CD4-positive, CD25-positive, alpha-beta regulatory T cell (primary cell): ENCODE measurements around the gene IFFO2. TPM values are rescaled to one million over a fixed set of nuclear protein-coding genes. Genes with fewer than 3 reads are reported as not detected.

Experiments
- ATAC-seq, 2 donors: fragments of 150-1000 bp; cut with Tn5 transposase; one replicate each; pipeline ENCODE4 v1.10.0; 2021; ENCODE audit warnings: low read depth in 2 of 2, moderate number of reproducible peaks in 2 of 2, moderate library complexity in 1 of 2
- DNase-seq, 3 donors: peaks; one replicate each; pipeline versions ENCODE4 v3.0.0 to v3.0.0-alpha.2; 2012 to 2022; ENCODE audit warnings: mixed read lengths in 1 of 3
- H3K27ac ChIP-seq: one replicate; pipeline ENCODE4 v1.7.0; 2013; ENCODE audit warnings: mild to moderate bottlenecking, low read length; ENCODE audit not compliant: insufficient read depth, poor library complexity, severe bottlenecking
- H3K27me3 ChIP-seq: one replicate; pipeline ENCODE4 v1.7.0; 2013; ENCODE audit warnings: low read length; ENCODE audit not compliant: control insufficient read depth, insufficient read depth
- H3K36me3 ChIP-seq: one replicate; pipeline ENCODE4 v1.7.0; 2013; ENCODE audit warnings: mild to moderate bottlenecking, low read length, moderate library complexity; ENCODE audit not compliant: control insufficient read depth, insufficient read depth
- H3K4me1 ChIP-seq: 2 replicates; pipeline ENCODE4 v1.7.0; 2013; ENCODE audit warnings: mild to moderate bottlenecking, low read length; ENCODE audit not compliant: insufficient read depth, control insufficient read depth, poor library complexity, severe bottlenecking
- H3K4me3 ChIP-seq: one replicate; pipeline ENCODE4 v1.7.0; 2013; ENCODE audit warnings: low read depth, mild to moderate bottlenecking, low read length, moderate library complexity
- H3K9me3 ChIP-seq, 2 experiments: 1 replicate in 1 of 2; 2 replicates in 1 of 2; pipeline ENCODE4 v1.7.0; 2013; ENCODE audit warnings: low read length in 2 of 2, mild to moderate bottlenecking in 1 of 2, moderate library complexity in 1 of 2; ENCODE audit not compliant: control insufficient read depth in 2 of 2
- H3K27ac Mint-ChIP-seq, 3 donors: one replicate each; pipeline ENCODE4 v1.8.0; 2020 to 2022; ENCODE audit warnings: mild to moderate bottlenecking in 3 of 3, mixed read lengths in 3 of 3, moderate library complexity in 2 of 3
- H3K27me3 Mint-ChIP-seq: one replicate; pipeline ENCODE4 v1.8.0; 2022; ENCODE audit warnings: mild to moderate bottlenecking, mixed read lengths
- H3K36me3 Mint-ChIP-seq: one replicate; pipeline ENCODE4 v1.8.0; 2020; ENCODE audit warnings: mixed read lengths
- H3K4me1 Mint-ChIP-seq, 4 donors: one replicate each; pipeline ENCODE4 v1.8.0; 2020 to 2022; ENCODE audit warnings: mixed read lengths in 4 of 4, mild to moderate bottlenecking in 1 of 4
- H3K4me3 Mint-ChIP-seq, 4 donors: one replicate each; pipeline ENCODE4 v1.8.0; 2020 to 2022; ENCODE audit warnings: mild to moderate bottlenecking in 4 of 4, mixed read lengths in 4 of 4, moderate library complexity in 3 of 4
- H3K9me3 Mint-ChIP-seq, 7 donors: one replicate each; pipeline ENCODE4 v1.8.0; 2020 to 2022; ENCODE audit warnings: mixed read lengths in 7 of 7, mild to moderate bottlenecking in 3 of 7, moderate library complexity in 2 of 7
- polyA plus RNA-seq, 4 donors: library from polyadenylated mRNA; unstranded; fragments of 300-500 nt; fragmentation: Illumina TruSeq; gene quantifications; one replicate each; pipeline ENCODE4 v1.2.3, GENCODE V29; 2021
- total RNA-seq: library from RNA; stranded (reverse); gene quantifications from one replicate; pipeline ENCODE4 v1.2.3, GENCODE V29; 2022

The IFFO2 gene
- total and polyA plus RNA-seq, 5 donors from 2014 or later, result 1.4 to 101 (median 3.0) TPM

GRCh38 chr1:18877282-18877681, 79.2 kb downstream of the IFFO2 start:
- ATAC-seq (no peak), DNase-seq (no peak)
- H3K36me3 ChIP-seq, result no peaks in the 10 kb centered on the region
- H3K9me3 Mint-ChIP-seq, result no peaks in the 10 kb centered on the region
- no peak overlapping the region for H3K4me3 Mint-ChIP-seq
- no peak overlapping the region for H3K27ac Mint-ChIP-seq
- no peaks in the 10 kb centered on the region for H3K27me3 ChIP-seq
- no peaks in the 10 kb centered on the region for H3K4me1 Mint-ChIP-seq
- H3K27me3 Mint-ChIP-seq, result no peaks in the 10 kb centered on the region
- H3K36me3 Mint-ChIP-seq, result peaks cover 10% of the 10 kb centered on the region
- no peak overlapping the region for H3K4me3 ChIP-seq
- H3K27ac ChIP-seq, result no peak overlapping the region
- H3K4me1 ChIP-seq, result no peaks in the 10 kb centered on the region
- no peaks in the 10 kb centered on the region for H3K9me3 ChIP-seq

- Mint-ChIP-seq H3K4me1 (no peaks in the 10 kb centered on the region), H3K36me3 (peaks cover 9% of the 10 kb centered on the region), H3K27ac (no peak overlapping the region), H3K4me3 (no peak overlapping the region), H3K27me3 (peaks cover 4% of the 10 kb centered on the region), H3K9me3 (no peaks in the 10 kb centered on the region)
- Histone ChIP-seq H3K27me3 (no peaks in the 10 kb centered on the region), H3K4me3 (no peak overlapping the region), H3K4me1 (no peaks in the 10 kb centered on the region), H3K36me3 (no peaks in the 10 kb centered on the region), H3K9me3 (no peaks in the 10 kb centered on the region), H3K27ac (no peak overlapping the region)
- ATAC-seq (no peak), DNase-seq (no peak)
These were observed 80.3 kb downstream of the IFFO2 start for GRCh38 chr1:18876210-18876609.

- peaks cover 5% of the 10 kb centered on the region for H3K36me3 Mint-ChIP-seq
- no peaks in the 10 kb centered on the region for H3K9me3 ChIP-seq
- H3K27ac Mint-ChIP-seq, result no peak overlapping the region
- no peaks in the 10 kb centered on the region for H3K4me1 ChIP-seq
- no peaks in the 10 kb centered on the region for H3K36me3 ChIP-seq
- no peak overlapping the region for H3K27ac ChIP-seq
- ATAC-seq, result no peak
- no peak overlapping the region for H3K4me3 ChIP-seq
- H3K27me3 ChIP-seq, result no peaks in the 10 kb centered on the region
- H3K27me3 Mint-ChIP-seq, result peaks cover 4% of the 10 kb centered on the region
- H3K9me3 Mint-ChIP-seq, result no peaks in the 10 kb centered on the region
- no peak for DNase-seq
- no peaks in the 10 kb centered on the region for H3K4me1 Mint-ChIP-seq
- no peak overlapping the region for H3K4me3 Mint-ChIP-seq
These were observed 80.7 kb downstream of the IFFO2 start for GRCh38 chr1:18875796-18876128.

GRCh38 chr1:18875107-18875795, 81.2 kb downstream of the IFFO2 start:
- no peaks in the 10 kb centered on the region for H3K9me3 ChIP-seq
- H3K36me3 Mint-ChIP-seq, result peaks cover 4% of the 10 kb centered on the region
- no peak overlapping the region for H3K27ac ChIP-seq
- no peak overlapping the region for H3K4me3 ChIP-seq
- H3K4me1 ChIP-seq, result no peaks in the 10 kb centered on the region
- no peaks in the 10 kb centered on the region for H3K27me3 ChIP-seq
- H3K27ac Mint-ChIP-seq, result no peak overlapping the region
- no peaks in the 10 kb centered on the region for H3K9me3 Mint-ChIP-seq
- H3K4me3 Mint-ChIP-seq, result no peak overlapping the region
- no peaks in the 10 kb centered on the region for H3K4me1 Mint-ChIP-seq
- DNase-seq, result peak; percentile 41 to 72 (median 49)
- ATAC-seq, result peak in 1 of 2 donors; percentile 49
- H3K27me3 Mint-ChIP-seq, result peaks cover 4% of the 10 kb centered on the region
- H3K36me3 ChIP-seq, result no peaks in the 10 kb centered on the region

- no peak overlapping the region for H3K27ac Mint-ChIP-seq
- Histone ChIP-seq H3K4me3 (no peak overlapping the region), H3K4me1 (no peaks in the 10 kb centered on the region), H3K9me3 (no peaks in the 10 kb centered on the region), H3K27me3 (no peaks in the 10 kb centered on the region), H3K36me3 (no peaks in the 10 kb centered on the region), H3K27ac (no peak overlapping the region)
- peaks cover 4% of the 10 kb centered on the region for H3K27me3 Mint-ChIP-seq
- H3K4me3 Mint-ChIP-seq, result no peak overlapping the region
- no peaks in the 10 kb centered on the region for H3K4me1 Mint-ChIP-seq
- no peaks in the 10 kb centered on the region for H3K9me3 Mint-ChIP-seq
- H3K36me3 Mint-ChIP-seq, result peaks cover 4% of the 10 kb centered on the region
- DNase-seq (no peak), ATAC-seq (no peak)
These were observed 81.9 kb downstream of the IFFO2 start for GRCh38 chr1:18874600-18874999.

GRCh38 chr1:18874036-18874435, 82.4 kb downstream of the IFFO2 start:
- no peaks in the 10 kb centered on the region for H3K4me1 Mint-ChIP-seq
- H3K27ac Mint-ChIP-seq, result no peak overlapping the region
- Histone ChIP-seq H3K4me3 (no peak overlapping the region), H3K27ac (no peak overlapping the region), H3K36me3 (no peaks in the 10 kb centered on the region), H3K9me3 (no peaks in the 10 kb centered on the region), H3K27me3 (no peaks in the 10 kb centered on the region), H3K4me1 (no peaks in the 10 kb centered on the region)
- DNase-seq (no peak), ATAC-seq (no peak)
- no peaks in the 10 kb centered on the region for H3K9me3 Mint-ChIP-seq
- H3K27me3 Mint-ChIP-seq, result peaks cover 4% of the 10 kb centered on the region
- peaks cover 4% of the 10 kb centered on the region for H3K36me3 Mint-ChIP-seq
- no peak overlapping the region for H3K4me3 Mint-ChIP-seq

GRCh38 chr1:18872071-18872611, 84.3 kb downstream of the IFFO2 start:
- no peak overlapping the region for H3K27ac Mint-ChIP-seq
- Histone ChIP-seq H3K9me3 (no peaks in the 10 kb centered on the region), H3K4me3 (no peak overlapping the region), H3K4me1 (no peaks in the 10 kb centered on the region), H3K27me3 (no peaks in the 10 kb centered on the region), H3K36me3 (no peaks in the 10 kb centered on the region), H3K27ac (no peak overlapping the region)
- H3K4me3 Mint-ChIP-seq, result no peak overlapping the region
- H3K36me3 Mint-ChIP-seq, result no peaks in the 10 kb centered on the region
- ATAC-seq (no peak), DNase-seq (no peak)
- no peaks in the 10 kb centered on the region for H3K9me3 Mint-ChIP-seq
- peaks cover 4% of the 10 kb centered on the region for H3K27me3 Mint-ChIP-seq
- no peaks in the 10 kb centered on the region for H3K4me1 Mint-ChIP-seq

GRCh38 chr1:18871401-18872070, 84.9 kb downstream of the IFFO2 start:
- Mint-ChIP-seq H3K4me3 (no peak overlapping the region), H3K9me3 (no peaks in the 10 kb centered on the region), H3K27me3 (peaks cover 4% of the 10 kb centered on the region), H3K36me3 (no peaks in the 10 kb centered on the region), H3K27ac (no peak overlapping the region), H3K4me1 (no peaks in the 10 kb centered on the region)
- Histone ChIP-seq H3K36me3 (no peaks in the 10 kb centered on the region), H3K9me3 (no peaks in the 10 kb centered on the region), H3K4me1 (no peaks in the 10 kb centered on the region), H3K27me3 (no peaks in the 10 kb centered on the region), H3K27ac (no peak overlapping the region), H3K4me3 (no peak overlapping the region)
- ATAC-seq (no peak), DNase-seq (no peak)
